ENCODE results near the gene NOTCH3. TPM values are rescaled to one million over a fixed set of nuclear protein-coding genes. Genes with fewer than 3 reads are reported as not detected.

NOTCH3 gene
- total RNA-seq, 1 donor from 2014 or later = 22.8 TPM

- DNase-seq (no peak), ATAC-seq (no peak)
- intact Hi-C loops (cut with micrococcal nuclease) = no loop called here
Measured at GRCh38 chr19:15113245-15114152, 87.3 kb downstream of the NOTCH3 start.

- intact Hi-C loops (cut with micrococcal nuclease) = no loop called here
- no peak for ATAC-seq
- DNase-seq = no peak
Measured at GRCh38 chr19:15112385-15112784, 88.4 kb downstream of the NOTCH3 start.

- ATAC-seq = no peak
- DNase-seq = no peak
- intact Hi-C loops (cut with micrococcal nuclease) = no loop called here
Measured at GRCh38 chr19:15111758-15112157, 89.0 kb downstream of the NOTCH3 start.

- ATAC-seq (no peak), DNase-seq (no peak)
- intact Hi-C loops (cut with micrococcal nuclease) = no loop called here
Measured at GRCh38 chr19:15110418-15110815, 90.4 kb downstream of the NOTCH3 start.

- DNase-seq (no peak), ATAC-seq (no peak)
- intact Hi-C loops (cut with micrococcal nuclease) = no loop called here
Measured at GRCh38 chr19:15109768-15110417, 90.9 kb downstream of the NOTCH3 start.

Small RNA genes within 50 kb of the gene (microRNA-seq; reads per million reads assigned to microRNA genes)
- gene MIR6795 (ENCODE audit: borderline number of aligned reads) = not detected

Other genes starting within 250 kb of the NOTCH3 start
- not detected for gene SLC1A6, start 221.1 kb downstream of the NOTCH3 start, total RNA-seq
- gene CASP14, start 151.5 kb downstream of the NOTCH3 start, total RNA-seq = not detected
- gene OR1I1, start 118.8 kb downstream of the NOTCH3 start, total RNA-seq = not detected
- 15.1 TPM for gene SYDE1, start 93.6 kb downstream of the NOTCH3 start, total RNA-seq
- gene EPHX3, start 31.5 kb upstream of the NOTCH3 start, total RNA-seq = not detected
- gene BRD4, start 131.5 kb upstream of the NOTCH3 start, total RNA-seq = 67.4 TPM
- gene AKAP8, start 178.8 kb upstream of the NOTCH3 start, total RNA-seq = 24.0 TPM
- 82.5 TPM for gene AKAP8L, start 218.0 kb upstream of the NOTCH3 start, total RNA-seq
- 32.2 TPM for gene WIZ, start 249.0 kb upstream of the NOTCH3 start, total RNA-seq